GM21367 (cell line): ENCODE data around the gene WIPF3.

Experiments
- ATAC-seq: cut with Tn5 transposase; IDR thresholded peaks from one replicate; pipeline ENCODE4 v1.9.1; 2021; ENCODE audit not compliant: unreplicated experiment

Gene WIPF3

DNA sequence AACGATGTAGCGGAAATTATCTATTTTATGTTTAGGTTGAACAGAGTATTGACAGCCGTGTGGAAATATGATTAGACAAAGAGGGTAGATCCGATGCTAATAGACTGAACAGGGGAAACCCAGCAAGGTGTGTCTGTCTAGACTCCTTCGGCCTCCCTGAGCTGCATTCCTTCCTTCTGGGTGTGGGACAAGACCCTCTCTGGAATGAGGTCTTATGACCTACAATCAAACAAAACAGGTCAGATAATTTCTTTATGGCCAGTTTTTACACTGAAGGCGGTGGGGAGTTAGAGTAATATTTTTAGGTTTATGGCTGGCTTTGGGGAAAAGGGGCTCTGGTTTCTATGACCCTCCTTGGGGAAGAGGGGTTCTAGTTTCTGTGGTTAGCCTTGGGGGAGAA is 41.2 kb downstream of the WIPF3 start:
- no peak for ATAC-seq

DNA sequence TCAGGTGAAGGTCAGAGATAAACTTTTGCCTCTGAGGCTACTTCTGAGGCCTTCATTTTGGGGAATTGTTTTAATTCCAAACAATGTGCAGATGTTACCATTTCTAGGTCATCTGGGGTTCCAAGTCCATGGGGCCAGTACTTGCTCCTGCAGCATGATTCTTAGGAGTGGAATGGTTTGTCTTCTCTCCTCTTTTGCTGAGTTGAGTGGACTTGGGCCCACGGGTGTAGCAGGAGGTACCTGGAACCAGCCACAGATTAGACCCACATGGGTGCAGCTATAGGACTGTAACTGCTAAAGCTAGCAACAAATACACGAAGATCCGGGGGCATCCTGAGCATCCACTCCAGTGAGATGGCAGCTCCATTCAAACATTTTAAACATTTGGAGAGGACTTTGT is 41.6 kb downstream of the WIPF3 start:
- ATAC-seq = no peak

DNA sequence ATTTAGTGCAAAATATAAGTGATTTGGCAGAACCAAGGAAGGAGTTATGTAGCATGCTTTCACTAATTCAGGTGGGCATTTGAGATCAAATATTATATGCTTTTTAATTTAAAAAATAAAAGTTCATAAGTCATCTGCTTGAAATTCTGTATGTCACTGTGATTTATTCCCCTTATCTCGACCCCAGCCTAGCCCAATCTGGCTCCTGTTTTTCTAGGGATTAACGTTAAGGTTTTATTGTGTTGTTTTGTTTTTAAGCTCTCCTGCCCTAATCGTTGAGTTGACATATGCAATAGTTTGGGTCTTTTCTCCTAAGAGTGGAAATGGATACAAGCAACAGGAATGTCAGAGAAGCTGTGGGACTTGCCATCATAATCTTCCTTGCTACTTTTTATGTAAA is 42.6 kb downstream of the WIPF3 start:
- ATAC-seq = no peak

GRCh38 chr7:29851487-29851886 is 45.2 kb downstream of the WIPF3 start:
- ATAC-seq = no peak

DNA sequence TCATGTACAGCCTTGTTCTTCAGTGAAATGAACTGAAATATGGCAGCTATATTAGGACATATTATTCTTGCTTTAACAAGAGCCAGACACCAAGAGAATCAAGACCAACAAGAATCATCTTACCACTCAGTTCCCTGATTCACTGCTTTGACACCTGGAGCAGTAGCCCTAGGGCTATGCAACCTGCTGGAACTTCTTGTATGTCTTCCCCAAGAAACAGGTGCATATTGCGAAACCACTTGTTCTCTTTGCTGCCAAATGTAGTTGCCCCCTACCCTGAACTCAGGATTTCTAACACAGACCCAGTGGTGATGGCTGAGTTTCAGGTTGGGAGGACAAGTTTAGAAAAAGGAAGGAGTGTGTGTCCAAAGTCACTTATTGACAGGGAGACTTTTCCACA is 46.1 kb downstream of the WIPF3 start:
- ATAC-seq = no peak

DNA sequence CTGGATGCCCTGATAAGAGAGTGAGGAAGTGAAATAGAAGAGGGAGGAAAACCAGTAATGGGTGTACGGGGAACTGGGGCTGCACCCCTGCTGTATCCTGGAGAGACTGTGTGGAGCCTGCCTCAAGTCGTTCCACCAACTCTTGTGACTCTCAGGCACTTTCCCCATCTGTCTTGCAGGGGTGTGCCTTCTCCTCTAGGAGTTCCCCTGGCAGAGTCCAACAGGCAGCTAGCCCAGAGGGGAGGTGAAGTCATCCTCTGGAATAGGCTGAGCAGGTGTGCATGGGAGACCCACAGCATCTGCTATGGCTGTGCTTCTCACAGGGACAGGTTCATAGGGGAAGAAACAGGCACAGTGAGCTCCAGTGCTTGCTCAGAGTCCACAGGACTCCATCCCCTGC is 46.8 kb downstream of the WIPF3 start:
- ATAC-seq = no peak

DNA sequence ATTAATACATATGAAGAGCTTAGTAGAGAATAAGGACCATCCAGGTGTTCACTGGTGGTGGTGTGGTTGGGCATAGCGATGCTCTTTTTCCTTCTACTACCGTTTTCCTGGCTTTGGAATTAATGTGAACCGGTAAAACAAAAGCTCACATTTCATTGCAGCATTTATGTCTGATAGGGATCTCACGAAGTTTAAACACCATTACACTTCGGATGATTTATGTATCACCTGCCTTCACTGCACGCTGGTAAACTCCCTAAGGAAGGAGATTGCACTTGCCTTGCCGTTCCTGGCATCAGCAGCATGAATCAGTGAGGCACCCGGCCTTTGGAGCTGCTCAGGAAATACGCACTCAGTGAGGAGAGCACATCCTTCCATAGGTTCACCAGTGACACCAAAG is 47.5 kb downstream of the WIPF3 start:
- no peak for ATAC-seq

DNA sequence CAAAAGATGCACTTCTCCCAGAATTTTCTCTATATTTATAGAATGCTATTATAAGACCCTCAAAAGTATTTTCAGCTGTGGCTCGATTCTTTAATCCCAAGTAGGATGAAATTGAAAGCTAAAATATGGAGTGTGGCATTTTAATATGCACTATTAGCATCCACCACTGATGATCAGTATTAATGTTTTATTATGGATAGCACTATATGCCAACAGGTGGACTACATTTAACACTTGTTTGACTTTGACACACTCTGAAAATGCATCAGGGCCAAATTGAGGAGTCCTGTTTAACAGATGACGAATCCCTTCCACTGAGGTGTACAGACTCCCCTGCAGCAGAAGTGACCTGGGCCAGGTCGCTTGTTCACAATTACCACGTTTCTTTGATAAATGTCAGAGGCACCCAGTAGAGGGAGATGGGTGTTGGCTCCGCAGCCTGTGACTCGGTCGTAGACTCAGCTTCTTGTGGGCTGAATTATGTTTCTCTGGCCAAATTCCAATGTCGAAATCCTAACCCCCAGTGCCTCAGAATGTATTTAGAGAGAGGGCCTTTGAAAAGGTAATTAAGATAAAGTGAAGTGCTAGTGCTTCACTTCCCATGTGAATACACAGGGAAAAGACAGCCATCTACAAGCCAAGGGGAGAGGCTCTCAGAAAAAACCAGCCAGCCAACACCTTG is 48.1 kb downstream of the WIPF3 start:
- no peak for ATAC-seq

DNA sequence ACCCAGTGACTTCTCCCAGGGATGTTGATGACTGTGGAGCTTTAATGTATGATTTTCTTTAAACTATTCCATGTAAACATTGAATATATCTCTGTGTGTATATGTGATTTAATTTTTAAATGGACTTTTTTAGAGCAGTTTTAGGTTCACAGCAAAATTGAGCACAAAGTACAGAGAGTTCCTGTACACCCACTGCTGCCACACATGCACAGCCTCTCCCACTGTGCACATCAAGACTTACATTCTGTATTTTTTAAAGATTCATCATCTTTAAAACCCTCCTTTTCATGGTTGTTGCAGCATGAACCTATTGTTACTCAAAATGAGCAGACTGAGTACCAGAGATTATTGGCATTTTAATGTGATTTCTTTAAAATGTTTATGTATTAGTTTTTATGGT is 51.3 kb downstream of the WIPF3 start:
- ATAC-seq = no peak

- no peak for ATAC-seq
Observed at GRCh38 chr7:29858191-29858951, 52.1 kb downstream of the WIPF3 start.

GRCh38 chr7:29859104-29859503 is 52.8 kb downstream of the WIPF3 start:
- no peak for ATAC-seq

DNA sequence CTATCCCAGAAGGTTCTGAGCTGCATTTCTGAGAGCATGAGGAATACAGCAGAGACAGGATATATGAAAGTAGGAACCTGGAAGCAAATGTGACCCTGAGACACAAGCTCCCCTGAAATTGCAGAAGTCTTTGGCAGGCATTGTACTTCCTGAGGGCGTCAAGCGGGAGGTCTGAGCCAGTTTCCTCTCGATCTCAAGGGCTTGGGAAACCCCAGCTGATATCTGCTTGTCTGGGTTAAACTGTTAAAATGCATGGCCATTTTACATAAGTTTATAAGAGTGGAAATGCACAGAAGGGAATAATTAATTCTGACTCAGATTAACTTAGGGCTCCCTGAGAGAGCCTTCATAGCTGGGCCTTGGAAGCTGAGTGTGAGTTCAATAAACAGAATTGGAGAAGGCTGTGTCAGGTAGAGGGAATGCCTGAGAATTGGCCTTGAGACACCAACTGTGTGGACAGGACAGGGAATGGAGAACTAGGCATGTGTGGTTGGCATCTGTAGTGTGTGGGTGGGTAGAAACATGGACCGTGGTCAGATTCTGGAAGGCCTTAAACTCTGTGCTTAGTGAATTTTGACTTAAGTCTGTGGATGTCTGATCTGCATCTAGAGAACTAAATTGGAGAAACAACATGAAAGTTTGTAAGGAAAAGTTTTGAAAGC is 53.3 kb downstream of the WIPF3 start:
- no peak for ATAC-seq

- no peak for ATAC-seq
Observed at GRCh38 chr7:29860186-29860585, 53.9 kb downstream of the WIPF3 start.

GRCh38 chr7:29861884-29862283 is 55.6 kb downstream of the WIPF3 start:
- no peak for ATAC-seq

- no peak for ATAC-seq
Observed at GRCh38 chr7:29864656-29865055, 58.3 kb downstream of the WIPF3 start.

DNA sequence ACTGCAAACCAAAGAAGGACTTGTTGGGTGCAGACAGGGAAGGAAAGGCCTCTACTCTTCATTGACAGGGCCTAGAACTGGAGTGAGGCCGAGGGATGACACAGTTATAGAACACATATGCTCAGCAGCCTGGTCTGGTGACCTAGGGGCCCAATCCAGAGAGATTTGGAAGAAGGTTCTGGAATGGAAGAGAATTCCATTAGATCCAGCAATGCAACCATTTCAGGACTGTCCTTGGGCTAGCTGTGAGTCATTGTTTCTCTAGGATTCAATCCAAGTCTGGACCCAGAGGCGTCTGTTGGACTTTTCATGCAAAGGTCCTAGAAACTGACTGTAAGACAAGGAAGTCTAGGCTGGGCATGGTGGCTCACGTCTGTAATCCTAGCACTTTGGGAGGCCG is 59.2 kb downstream of the WIPF3 start:
- no peak for ATAC-seq

GRCh38 chr7:29866490-29866930 is 60.2 kb downstream of the WIPF3 start:
- ATAC-seq = no peak

DNA sequence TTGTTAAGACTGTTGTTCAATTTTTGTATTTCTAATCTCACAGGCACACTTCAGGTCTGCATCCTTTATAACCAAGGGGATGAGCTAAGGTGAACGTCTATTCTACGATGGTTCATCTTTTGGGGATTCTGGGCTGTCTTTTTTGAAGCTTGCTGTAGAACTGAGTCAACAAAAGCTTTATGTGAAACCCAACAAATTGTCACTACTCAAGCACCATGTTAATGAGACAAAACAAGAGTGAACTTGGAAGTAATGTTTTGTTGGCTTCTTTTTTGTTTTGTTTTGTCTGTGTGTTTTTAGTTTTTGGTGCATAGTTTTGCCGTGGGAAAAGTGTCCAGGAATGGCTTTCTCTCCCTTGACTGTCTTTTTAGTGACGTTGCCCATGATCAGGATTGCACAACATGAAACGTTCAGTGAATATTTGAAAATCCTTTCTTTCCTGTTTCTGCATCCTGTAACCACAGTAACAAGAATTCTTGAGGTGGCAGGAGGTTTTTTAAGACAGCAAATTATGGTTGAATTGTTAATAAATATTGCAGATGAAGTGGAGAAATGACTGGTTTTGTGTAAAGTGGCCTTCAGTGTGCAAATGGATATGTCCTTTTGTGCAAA is 65.6 kb downstream of the WIPF3 start:
- no peak for ATAC-seq

- no peak for ATAC-seq
Observed at GRCh38 chr7:29873644-29874294, 67.5 kb downstream of the WIPF3 start.

DNA sequence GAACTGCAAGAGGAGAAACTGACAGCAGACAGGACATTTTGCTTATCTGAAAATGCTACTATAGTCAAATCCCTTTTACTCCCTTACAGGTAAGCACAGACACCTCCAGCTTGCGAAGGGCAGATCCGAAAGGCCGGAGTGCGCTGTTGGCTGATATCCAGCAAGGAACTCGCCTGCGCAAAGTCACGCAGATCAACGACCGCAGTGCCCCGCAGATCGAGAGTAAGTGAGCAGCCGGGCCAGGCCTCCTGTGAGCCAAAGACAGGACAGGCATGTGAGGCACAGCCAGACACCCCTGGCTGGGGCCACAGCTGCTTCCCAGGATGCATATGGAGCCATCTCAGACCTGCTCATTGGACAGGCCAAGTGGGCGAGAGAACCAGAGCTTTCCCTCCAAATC is 69.4 kb downstream of the WIPF3 start:
- ATAC-seq = no peak

GRCh38 chr7:29877196-29877595 is 70.9 kb downstream of the WIPF3 start:
- ATAC-seq = no peak
